ENCODE results near the gene ITGA2B.
A peak's percentile ranks its signal among the peaks of the same experiment; 100 is the strongest.
"Not testable (repeated sequence)": the region's sequence is repeated elsewhere in the genome, so short reads cannot be mapped to it uniquely, and the experiment has no call there.

Gene ITGA2B

DNA sequence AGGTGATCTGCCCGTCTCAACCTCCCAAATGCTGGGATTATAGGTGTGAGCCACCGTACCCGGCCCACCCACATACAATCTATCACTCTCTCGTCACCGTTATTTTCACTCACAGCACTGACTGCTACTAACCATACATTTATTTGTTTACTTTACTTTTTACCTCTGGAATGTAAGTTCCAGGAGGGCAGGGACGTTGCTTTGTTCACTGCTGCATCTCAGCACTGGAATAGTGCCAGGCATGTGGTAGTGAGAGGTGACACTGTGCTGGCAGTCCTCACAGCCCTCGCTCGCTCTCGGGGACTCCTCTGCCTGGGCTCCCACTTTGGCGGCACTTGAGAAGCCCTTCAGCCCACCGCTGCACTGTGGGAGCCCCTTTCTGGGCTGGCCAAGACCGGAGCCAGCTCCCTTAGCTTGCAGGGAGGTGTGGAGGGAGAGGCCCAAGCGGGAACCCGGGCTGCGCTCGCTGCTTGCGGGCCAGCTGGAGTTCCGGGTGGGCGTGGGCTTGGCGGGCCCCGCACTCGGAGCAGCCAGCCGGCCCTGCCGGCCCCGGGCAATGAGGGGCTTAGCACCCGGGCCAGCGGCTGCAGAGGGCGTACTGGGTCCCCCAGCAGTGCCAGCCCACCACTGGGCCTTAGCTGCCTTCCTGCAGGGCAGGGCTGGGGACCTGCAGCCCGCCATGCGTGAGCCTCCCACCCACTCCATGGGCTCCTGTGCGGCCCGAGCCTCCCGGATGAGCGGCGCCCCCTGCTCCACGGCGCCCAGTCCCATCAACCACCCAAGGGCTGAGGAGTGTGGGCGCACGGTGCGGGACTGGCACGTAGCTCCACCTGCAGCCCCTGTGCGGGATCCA, 20.8 kb downstream of the ITGA2B start:
- not testable (repeated sequence) for DNase-seq

GRCh38 chr17:44367231-44367979, 22.0 kb downstream of the ITGA2B start:
- DNase-seq, result no peak

DNA sequence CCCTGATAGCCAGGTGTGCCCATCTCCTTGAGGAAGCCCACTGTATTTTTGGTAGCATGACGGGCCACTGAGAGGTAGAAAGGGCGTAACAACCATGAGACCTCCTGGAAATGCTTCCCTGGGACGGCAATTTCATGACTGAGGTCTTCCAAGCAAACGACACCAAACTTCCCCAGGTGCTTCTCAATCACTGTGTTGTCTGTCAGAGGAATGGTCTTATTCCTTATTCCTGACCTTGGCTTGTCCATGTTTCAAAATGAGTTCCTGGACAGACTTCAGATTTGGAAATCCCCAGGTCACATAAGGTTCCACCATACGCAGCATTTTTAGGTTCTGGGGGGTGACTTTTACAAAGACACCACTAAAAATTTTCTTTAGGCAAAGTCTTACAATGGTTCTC, 24.4 kb downstream of the ITGA2B start:
- DNase-seq, result not testable (repeated sequence)

- no peak for DNase-seq
These were observed 25.8 kb downstream of the ITGA2B start, which contains the start of gene FAM171A2 for GRCh38 chr17:44363613-44364159. Gene FAM171A2, minus strand, starts transcription at chr17:44363853. Its CDS starts 139 bp downstream, at chr17:44363714.

GRCh38 chr17:44362949-44363612, 26.4 kb downstream of the ITGA2B start:
- no peak for DNase-seq

- DNase-seq, result no peak
These were observed 26.9 kb downstream of the ITGA2B start for GRCh38 chr17:44362459-44362948.

DNA sequence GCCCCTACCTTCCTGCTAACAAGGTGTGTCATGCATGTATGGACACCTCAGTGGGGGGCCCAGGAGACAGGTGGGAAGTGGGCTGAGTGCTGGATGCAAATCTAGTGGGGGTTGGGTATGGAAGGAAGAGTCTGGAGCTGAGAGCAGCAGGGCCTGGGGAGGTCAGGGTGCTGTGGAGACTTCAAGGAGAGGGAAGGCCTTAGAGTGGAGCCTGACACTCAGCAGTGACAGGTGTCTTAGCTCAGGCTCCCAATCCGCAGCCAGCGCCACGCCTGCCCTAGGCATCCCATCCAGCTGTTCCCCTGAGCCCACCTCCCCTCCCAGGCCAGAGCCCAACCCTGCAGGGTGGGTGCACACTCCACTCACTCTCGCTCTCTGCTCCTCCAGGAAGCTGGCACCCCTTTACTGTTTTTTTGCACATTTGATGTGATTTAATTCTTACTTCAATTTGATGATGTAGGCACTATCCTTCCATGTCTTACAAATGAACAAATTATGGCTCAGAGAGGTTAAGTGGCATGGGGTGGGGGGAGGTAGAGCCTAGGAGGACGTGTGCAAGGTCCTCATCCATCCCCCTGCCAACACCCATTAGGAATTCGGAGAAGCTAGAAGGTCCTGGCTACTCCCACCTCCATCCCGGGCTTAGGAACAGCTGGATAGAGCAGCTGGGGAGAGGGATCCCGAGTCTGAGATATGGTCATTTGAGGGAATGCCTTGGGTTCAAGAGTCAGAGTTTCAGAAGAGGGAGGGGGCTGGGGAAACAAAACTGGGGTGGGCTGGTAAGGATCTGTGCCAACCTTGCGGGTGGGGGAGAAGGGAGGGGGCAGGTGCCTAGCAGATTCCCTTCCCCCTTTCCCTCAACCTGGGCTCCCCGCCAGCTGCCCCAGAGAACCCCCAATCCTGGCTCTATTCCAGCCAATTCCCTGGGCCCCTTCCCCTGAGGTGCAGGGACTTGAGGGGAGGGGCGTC, 27.9 kb downstream of the ITGA2B start:
- DNase-seq, result no peak

DNA sequence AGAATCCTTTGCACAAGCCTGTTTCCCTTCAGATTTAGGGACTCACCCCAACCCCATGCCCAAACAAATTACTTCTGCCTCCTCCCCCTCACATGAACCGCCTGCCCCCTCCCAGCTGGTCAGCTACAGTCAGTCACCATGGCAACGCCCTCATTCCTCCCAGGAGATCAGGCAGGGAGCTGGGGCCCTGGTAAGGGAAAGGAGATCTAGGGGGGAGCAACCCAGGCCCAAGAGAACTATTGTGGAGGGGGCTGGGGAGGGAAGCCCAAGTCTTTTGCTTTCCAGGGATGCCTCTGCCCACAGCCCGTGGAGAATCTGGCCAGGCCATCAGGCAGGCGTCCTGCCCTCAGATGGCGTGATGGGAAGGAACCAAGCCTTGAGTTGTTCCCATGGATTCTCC, 28.6 kb downstream of the ITGA2B start:
- DNase-seq, result peak; percentile 58

DNA sequence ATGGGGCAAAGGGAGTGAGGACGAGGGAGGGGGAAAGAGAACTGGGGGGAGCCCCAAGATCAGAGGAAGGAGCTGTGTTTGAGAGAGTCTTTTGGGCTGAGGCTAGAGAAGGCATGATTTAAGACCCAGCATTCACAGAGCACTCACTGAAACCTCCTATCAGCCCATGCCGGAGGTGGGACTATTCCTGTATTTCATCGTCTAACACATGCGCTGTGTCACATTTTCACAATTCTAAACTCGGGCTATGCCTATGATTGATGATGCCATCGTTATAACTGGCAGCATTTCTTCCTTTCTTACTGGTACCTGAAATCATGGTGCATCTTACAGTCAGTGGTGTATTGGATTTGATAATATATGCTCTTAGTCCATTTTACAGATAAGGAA, 29.3 kb downstream of the ITGA2B start:
- no peak for DNase-seq

GRCh38 chr17:44359458-44360143, 29.8 kb downstream of the ITGA2B start:
- no peak for DNase-seq

GRCh38 chr17:44359006-44359405, 30.4 kb downstream of the ITGA2B start:
- DNase-seq, result no peak

DNA sequence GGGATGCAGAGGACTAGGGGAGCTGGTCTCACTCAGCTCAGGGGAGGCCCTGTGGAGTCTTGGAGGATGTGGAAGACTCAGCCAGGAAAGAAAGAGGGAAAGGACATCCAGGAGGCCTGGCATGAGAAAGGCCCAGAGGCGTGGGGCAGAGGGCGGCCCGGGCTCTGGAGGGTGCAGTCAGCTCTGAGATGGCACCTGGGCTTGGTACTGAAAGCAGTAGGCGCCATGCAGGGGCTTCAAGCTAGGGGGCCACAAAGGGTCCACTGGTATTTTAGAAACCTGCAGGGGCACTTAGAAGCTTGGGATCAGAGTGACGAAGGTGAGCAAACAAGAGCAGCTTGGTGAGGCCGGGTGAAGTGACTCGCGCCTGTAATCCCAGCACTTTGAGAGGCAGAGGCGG, 31.4 kb downstream of the ITGA2B start:
- DNase-seq, result no peak

- DNase-seq, result no peak
These were observed 33.2 kb downstream of the ITGA2B start for GRCh38 chr17:44356241-44356640.

DNA sequence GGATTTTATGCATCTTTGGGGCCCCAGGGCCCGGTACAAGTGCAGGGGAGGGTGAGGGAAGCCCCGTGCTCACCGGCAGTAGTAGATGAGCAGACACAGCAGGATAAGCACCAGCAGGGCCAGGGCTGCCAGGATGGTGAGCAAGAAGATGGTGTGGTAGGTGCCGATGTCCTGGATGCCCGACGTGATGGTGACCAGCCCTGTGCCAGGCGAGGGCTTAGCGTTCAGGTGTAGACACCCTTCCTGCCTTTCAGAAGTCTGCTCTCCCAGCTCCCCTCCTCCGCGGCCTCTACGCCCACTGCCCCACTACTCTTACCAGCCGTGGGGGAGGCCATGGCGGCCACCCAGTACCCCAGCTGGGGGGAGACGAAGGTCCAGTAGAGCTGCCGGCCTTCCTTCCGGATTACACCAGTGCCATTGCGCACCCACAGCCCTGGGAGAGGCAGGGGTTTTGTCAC, 33.8 kb downstream of the ITGA2B start:
- DNase-seq, result no peak

- peak; percentile 53 for DNase-seq
These were observed 34.6 kb downstream of the ITGA2B start for GRCh38 chr17:44354582-44355561.

DNA sequence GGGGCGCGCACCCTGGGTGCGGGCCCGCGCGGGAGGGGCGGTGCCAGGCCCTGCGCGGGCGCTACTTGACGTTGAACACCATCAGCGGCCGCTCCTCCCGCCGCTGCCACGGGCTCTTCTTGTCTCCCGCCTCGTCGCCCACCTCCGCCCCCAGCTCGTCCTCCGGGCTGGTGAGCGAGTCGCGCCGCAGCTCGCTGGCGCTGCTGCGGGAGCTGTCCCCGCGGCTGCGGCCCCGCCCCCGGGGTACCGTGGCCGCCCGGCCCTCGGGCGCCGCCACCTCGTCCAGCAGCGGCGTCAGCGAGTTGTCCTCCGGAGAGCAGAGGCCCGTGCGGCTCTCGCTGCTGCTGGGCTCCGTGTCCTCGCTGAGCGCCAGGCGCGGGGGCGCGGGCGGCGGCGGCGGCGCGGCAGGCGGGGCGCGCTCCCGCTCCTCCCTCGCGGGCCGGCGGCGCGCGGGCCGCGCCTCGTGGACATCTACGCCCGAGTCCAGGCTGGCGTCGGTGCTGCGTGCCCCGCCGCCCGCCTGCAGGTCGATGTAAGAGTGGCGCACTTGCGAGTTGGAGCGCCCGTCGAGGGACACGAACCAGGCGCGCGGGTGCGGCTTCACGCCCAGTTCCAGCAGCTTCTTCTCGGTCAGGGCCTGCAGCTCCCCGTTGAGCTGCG, 35.6 kb downstream of the ITGA2B start:
- DNase-seq, result peak; percentile 55

- DNase-seq, result no peak
These were observed 36.4 kb downstream of the ITGA2B start for GRCh38 chr17:44352828-44353671.

All from right kidney (tissue), 1 donor.